HEK293T (cell line): ENCODE data around the gene MAD2L1.
"Not testable (repeated sequence)": the region's sequence is repeated elsewhere in the genome, so short reads cannot be mapped to it uniquely, and the experiment has no call there.

Source experiments
- CTCF ChIA-PET: fragments of 350-600 bp; formaldehyde crosslinking; extraction: SDS; loops from one replicate; lab custom pipeline; 2021; ENCODE audit warnings: antibody characterized with exemption, inconsistent platforms; lab: Yijun Ruan, JAX
- POLR2A ChIA-PET: fragments of 350-600 bp; formaldehyde crosslinking; extraction: SDS; loops from one replicate; lab custom pipeline; 2020; ENCODE audit warnings: antibody characterized with exemption, inconsistent platforms; lab: Yijun Ruan, JAX
- DNase-seq: peaks from one replicate; pipeline ENCODE4 v3.0.0; 2012; ENCODE audit warnings: mixed read lengths; ENCODE audit errors: extremely low spot score
- ARNT ChIP-seq: fragments of 450-650 bp; IDR thresholded peaks from 2 replicates; pipeline ENCODE4 v1.6.1; 2017; ENCODE audit warnings: mild to moderate bottlenecking
- BHLHE40 ChIP-seq: fragments of 450-650 bp; IDR thresholded peaks from 2 replicates; pipeline ENCODE4 v1.6.1; 2016; ENCODE audit warnings: mild to moderate bottlenecking, moderate library complexity, borderline replicate concordance
- CTBP1 ChIP-seq: fragments of 450-650 bp; IDR thresholded peaks from 2 replicates; pipeline ENCODE4 v1.6.1; 2016; ENCODE audit warnings: borderline replicate concordance
- ELF4 ChIP-seq: fragments of 450-650 bp; IDR thresholded peaks from 2 replicates; pipeline ENCODE4 v1.6.1; 2017; ENCODE audit warnings: antibody characterized with exemption
- FOXA1 ChIP-seq: fragments of 450-650 bp; IDR thresholded peaks from 2 replicates; pipeline ENCODE4 v1.6.1; 2016; ENCODE audit warnings: mild to moderate bottlenecking
- FOXK2 ChIP-seq: fragments of 450-650 bp; IDR thresholded peaks from 2 replicates; pipeline ENCODE4 v1.6.1; 2016; ENCODE audit warnings: mild to moderate bottlenecking
- FOXM1 ChIP-seq: fragments of 450-650 bp; IDR thresholded peaks from 2 replicates; pipeline ENCODE4 v1.6.1; 2017; ENCODE audit warnings: mild to moderate bottlenecking, borderline replicate concordance
- HDGF ChIP-seq: fragments of 450-650 bp; IDR thresholded peaks from 2 replicates; pipeline ENCODE4 v1.6.1; 2017; ENCODE audit warnings: antibody characterized with exemption, borderline replicate concordance
- L3MBTL2 ChIP-seq: fragments of 450-650 bp; conservative IDR thresholded peaks from 2 replicates; pipeline ENCODE4 v1.6.1; 2016; ENCODE audit warnings: mild to moderate bottlenecking
- LEF1 ChIP-seq: fragments of 450-650 bp; IDR thresholded peaks from 2 replicates; pipeline ENCODE4 v1.6.1; 2017; ENCODE audit warnings: mild to moderate bottlenecking, borderline replicate concordance
- NFRKB ChIP-seq: fragments of 450-650 bp; IDR thresholded peaks from 2 replicates; pipeline ENCODE4 v1.6.1; 2016; ENCODE audit warnings: mild to moderate bottlenecking, moderate library complexity
- PKNOX1 ChIP-seq: fragments of 450-650 bp; IDR thresholded peaks from 2 replicates; pipeline ENCODE4 v1.6.1; 2016
- SP1 ChIP-seq: fragments of 450-650 bp; IDR thresholded peaks from 2 replicates; pipeline ENCODE4 v1.6.1; 2017
- SUZ12 ChIP-seq: fragments of 450-650 bp; IDR thresholded peaks from 2 replicates; pipeline ENCODE4 v1.6.1; 2016; ENCODE audit warnings: mild to moderate bottlenecking
- TARDBP ChIP-seq: fragments of 450-650 bp; IDR thresholded peaks from 2 replicates; pipeline ENCODE4 v1.6.1; 2016
- ZNF384 ChIP-seq: fragments of 450-650 bp; IDR thresholded peaks from 2 replicates; pipeline ENCODE4 v1.6.1; 2016

MAD2L1 gene

GRCh38 chr4:120088507-120088906 lies 21.9 kb upstream of the MAD2L1 start:
- TF ChIP-seq CTBP1: no peak
- no peak for TF ChIP-seq PKNOX1
- no peak for TF ChIP-seq ELF4
- TF ChIP-seq BHLHE40: no peak
- no peak for TF ChIP-seq FOXK2
- TF ChIP-seq ARNT: no peak
- TF ChIP-seq NFRKB: no peak
- TF ChIP-seq SUZ12: no peak
- TF ChIP-seq LEF1: no peak
- TF ChIP-seq L3MBTL2: no peak
- TF ChIP-seq TARDBP: no peak
- TF ChIP-seq FOXA1: no peak
- no peak for TF ChIP-seq SP1
- no peak for TF ChIP-seq FOXM1
- no peak for TF ChIP-seq HDGF
- TF ChIP-seq ZNF384: no peak
- ChIA-PET POLR2A (no interaction called here), CTCF (no interaction called here)
- DNase-seq: no peak

- POLR2A ChIA-PET, DNase-seq, CTCF ChIA-PET: not testable (repeated sequence)
Measured at GRCh38 chr4:120088066-120088465, 21.4 kb upstream of the MAD2L1 start.

- TF ChIP-seq NFRKB (no peak), ELF4 (no peak), FOXA1 (no peak), SUZ12 (no peak), SP1 (no peak), ZNF384 (no peak), TARDBP (no peak), PKNOX1 (no peak), HDGF (no peak), L3MBTL2 (no peak), LEF1 (no peak), FOXK2 (no peak)
- DNase-seq: no peak
- POLR2A ChIA-PET: no interaction called here
- CTCF ChIA-PET: no interaction called here
Measured at GRCh38 chr4:120085705-120086104, 19.1 kb upstream of the MAD2L1 start.

- ChIA-PET POLR2A (no interaction called here), CTCF (interaction anchor here (0.7 kb wide), 1 partner anchor 164 kb away, joined by 3 read pairs; no protein-coding TSS in a partner anchor)
- DNase-seq: no peak
- TF ChIP-seq L3MBTL2 (no peak), SP1 (no peak), PKNOX1 (no peak), CTBP1 (no peak), ELF4 (no peak), NFRKB (no peak), SUZ12 (no peak), FOXK2 (no peak), FOXM1 (no peak), HDGF (no peak), LEF1 (no peak), BHLHE40 (no peak), ARNT (no peak), ZNF384 (no peak), TARDBP (no peak), FOXA1 (no peak)
Measured at GRCh38 chr4:120084327-120084726, 17.7 kb upstream of the MAD2L1 start.

- DNase-seq: no peak
- TF ChIP-seq ZNF384: no peak
- no peak for TF ChIP-seq ARNT
- no peak for TF ChIP-seq CTBP1
- no peak for TF ChIP-seq FOXA1
- CTCF ChIA-PET: no interaction called here
- POLR2A ChIA-PET: no interaction called here
Measured at GRCh38 chr4:120083152-120083551, 16.5 kb upstream of the MAD2L1 start.

GRCh38 chr4:120082251-120082650 lies 15.6 kb upstream of the MAD2L1 start:
- TF ChIP-seq TARDBP (no peak), HDGF (no peak), SUZ12 (no peak), NFRKB (no peak), PKNOX1 (no peak), ELF4 (no peak), ZNF384 (no peak), BHLHE40 (no peak), FOXA1 (no peak), FOXK2 (no peak), L3MBTL2 (no peak)
- no peak for DNase-seq
- ChIA-PET CTCF (no interaction called here), POLR2A (no interaction called here)
